CD4-positive, alpha-beta memory T cell (primary cell): Measurements from ENCODE around the gene TTC7B. TPM values are rescaled to one million over a fixed set of nuclear protein-coding genes. Genes with fewer than 3 reads are reported as not detected.

Experiments used
- CTCF ChIA-PET: fragments of 350-600 bp; sonication (Branson Sonifier 250); formaldehyde crosslinking; loops from one replicate; lab custom pipeline; 2021; ENCODE audit warnings: inconsistent platforms; ENCODE audit not compliant: partially characterized antibody; lab: Charles Lee
- POLR2A ChIA-PET: fragments of 350-600 bp; sonication (Branson Sonifier 250); formaldehyde crosslinking; loops from one replicate; lab custom pipeline; 2021; ENCODE audit not compliant: partially characterized antibody; lab: Charles Lee
- DNase-seq, 5 donors: peaks; one replicate each; pipeline versions ENCODE4 v3.0.0 to v3.0.0-alpha.2; 2020 to 2022; ENCODE audit warnings: mixed read lengths in 1 of 5
- H3K27ac ChIP-seq: one replicate; pipeline ENCODE4 v1.7.0; 2013; ENCODE audit warnings: low read depth, low read length
- H3K27me3 ChIP-seq: 2 replicates; pipeline ENCODE4 v1.7.0; 2013; ENCODE audit warnings: mild to moderate bottlenecking, low read length, moderate library complexity; ENCODE audit not compliant: insufficient read depth
- H3K36me3 ChIP-seq: 2 replicates; pipeline ENCODE4 v1.7.0; 2013; ENCODE audit warnings: mild to moderate bottlenecking, low read length, moderate library complexity; ENCODE audit not compliant: insufficient read depth
- H3K4me1 ChIP-seq: 2 replicates; pipeline ENCODE4 v1.7.0; 2013; ENCODE audit warnings: mild to moderate bottlenecking, low read length, moderate library complexity; ENCODE audit not compliant: insufficient read depth
- H3K4me3 ChIP-seq, 2 donors: one replicate each; pipeline ENCODE4 v1.7.0; 2013; ENCODE audit warnings: low read length in 2 of 2, mild to moderate bottlenecking in 1 of 2
- H3K9me3 ChIP-seq, 2 donors: one replicate each; pipeline ENCODE4 v1.7.0; 2013; ENCODE audit warnings: low read length in 2 of 2, control low read depth in 1 of 2; ENCODE audit not compliant: control insufficient read depth in 1 of 2
- H3K27ac Mint-ChIP-seq, 7 donors: one replicate each; pipeline ENCODE4 v1.8.0; 2020 to 2021; ENCODE audit warnings: mixed read lengths in 7 of 7, mild to moderate bottlenecking in 6 of 7, inconsistent platforms in 3 of 7, moderate library complexity in 3 of 7
- H3K27me3 Mint-ChIP-seq, 2 donors: one replicate each; pipeline ENCODE4 v1.8.0; 2020 to 2021; ENCODE audit warnings: mixed read lengths in 2 of 2
- H3K36me3 Mint-ChIP-seq, 2 donors: one replicate each; pipeline ENCODE4 v1.8.0; 2020 to 2021; ENCODE audit warnings: mixed read lengths in 2 of 2, inconsistent platforms in 1 of 2, mild to moderate bottlenecking in 1 of 2
- H3K4me1 Mint-ChIP-seq, 4 donors: one replicate each; pipeline ENCODE4 v1.8.0; 2020 to 2021; ENCODE audit warnings: mixed read lengths in 4 of 4, mild to moderate bottlenecking in 1 of 4
- H3K4me3 Mint-ChIP-seq, 8 donors: one replicate each; pipeline ENCODE4 v1.8.0; 2020 to 2021; ENCODE audit warnings: mixed read lengths in 8 of 8, mild to moderate bottlenecking in 7 of 8, moderate library complexity in 6 of 8, inconsistent platforms in 3 of 8
- H3K9me3 Mint-ChIP-seq, 8 donors: one replicate each; pipeline ENCODE4 v1.8.0; 2020 to 2021; ENCODE audit warnings: mixed read lengths in 8 of 8, mild to moderate bottlenecking in 5 of 8, inconsistent platforms in 3 of 8, moderate library complexity in 1 of 8
- intact Hi-C: fragments of 100-400 bp; cut with micrococcal nuclease; formaldehyde crosslinking; loops from one replicate; pipeline ENCODE4 v1.15.1; 2023
- polyA plus RNA-seq, 2 donors: library from polyadenylated mRNA; unstranded; fragments of 300-500 nt; fragmentation: Illumina TruSeq; gene quantifications; one replicate each; pipeline ENCODE4 v1.2.3, GENCODE V29; 2021
- total RNA-seq, 2 experiments: library from RNA; stranded (reverse); gene quantifications; one replicate each; pipeline ENCODE4 v1.2.3, GENCODE V29; 2021

Gene TTC7B
- total and polyA plus RNA-seq, 4 experiments from 2014 or later, result 0.30 to 1.9 (median 1.5) TPM; not detected in 1

DNA sequence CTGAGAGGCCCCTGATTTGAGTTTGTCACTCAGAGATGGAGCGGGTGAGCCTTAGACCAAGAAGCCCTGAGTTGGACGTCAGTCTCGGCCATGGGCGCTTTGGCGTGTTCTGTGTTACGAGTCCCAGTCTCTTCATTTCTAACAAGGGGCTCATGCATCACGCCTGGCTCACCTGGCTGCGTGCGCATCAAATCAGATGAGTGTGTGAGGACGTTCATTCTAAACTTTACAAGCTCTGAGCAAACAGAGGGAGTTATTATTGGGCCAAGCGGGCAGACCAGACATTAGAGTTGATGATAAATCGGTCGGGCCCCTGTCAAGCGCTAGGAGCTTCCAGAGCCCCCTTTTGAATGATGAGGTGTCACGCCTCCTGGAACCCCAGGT is 302.2 kb downstream of the TTC7B start:
- no peak overlapping the region for H3K4me3 ChIP-seq
- peaks cover 5 to 9% of the 10 kb centered on the region in 2 donors for H3K27me3 Mint-ChIP-seq
- intact Hi-C loops, result no loop called here
- no peak for DNase-seq
- no peaks in the 10 kb centered on the region for H3K36me3 Mint-ChIP-seq
- H3K4me1 Mint-ChIP-seq, result peaks cover 0 to under 1% (median 0%) of the 10 kb centered on the region in 4 donors
- no peak overlapping the region for H3K27ac ChIP-seq
- no peaks in the 10 kb centered on the region for H3K9me3 ChIP-seq
- H3K27me3 ChIP-seq, result no peaks in the 10 kb centered on the region
- no peaks in the 10 kb centered on the region for H3K36me3 ChIP-seq
- H3K4me3 Mint-ChIP-seq, result no peak overlapping the region
- no peaks in the 10 kb centered on the region for H3K9me3 Mint-ChIP-seq
- POLR2A ChIA-PET, result no interaction called here
- H3K27ac Mint-ChIP-seq, result no peak overlapping the region
- CTCF ChIA-PET, result interaction anchor here (1.0 to 1.5 kb wide), 2 partner anchors 7 to 145 kb away, joined by 4 to 5 read pairs; no protein-coding TSS in a partner anchor
- H3K4me1 ChIP-seq, result no peaks in the 10 kb centered on the region

DNA sequence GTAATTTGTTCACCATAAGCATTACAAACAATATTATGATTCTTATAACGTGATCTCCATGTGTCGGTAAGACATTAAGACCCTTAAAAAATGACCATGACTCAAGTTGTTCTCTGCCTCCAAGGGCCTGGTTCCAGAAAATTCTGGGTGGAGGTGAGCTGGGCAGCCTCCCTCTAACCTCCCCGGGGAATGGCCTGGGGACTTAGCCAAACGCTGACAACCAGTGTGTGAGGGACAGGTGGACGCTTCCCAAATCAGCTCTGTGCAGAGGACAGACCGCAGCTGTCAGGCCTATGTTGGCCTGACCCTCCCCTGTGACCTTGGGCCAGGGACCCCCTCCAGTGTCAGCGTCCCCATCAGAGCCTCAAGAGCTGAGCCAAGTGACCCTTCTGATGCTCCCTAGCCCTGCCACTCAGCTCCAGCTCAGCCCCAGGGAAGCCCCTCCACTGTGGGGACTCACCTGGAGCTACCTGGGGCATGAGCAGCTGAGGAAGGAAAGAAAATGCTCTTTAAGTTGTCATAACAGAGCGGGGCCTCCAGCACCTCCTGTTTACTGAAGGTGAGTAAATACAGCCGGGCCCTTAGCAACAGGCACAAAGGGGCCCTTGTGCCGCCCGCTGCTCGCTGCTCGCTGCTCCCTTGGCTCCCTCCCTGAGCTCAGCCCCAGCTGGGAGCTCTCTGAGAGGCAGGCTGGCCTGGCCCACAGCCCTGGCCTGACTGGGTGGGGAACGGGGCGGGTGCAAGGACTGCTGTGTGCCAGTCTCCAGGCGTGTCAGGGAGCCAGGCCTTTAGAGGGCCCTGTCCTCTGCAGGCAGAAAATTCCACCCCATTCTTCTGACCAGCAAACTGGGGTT is 302.8 kb downstream of the TTC7B start:
- Histone ChIP-seq H3K27ac (no peak overlapping the region), H3K36me3 (no peaks in the 10 kb centered on the region), H3K27me3 (no peaks in the 10 kb centered on the region), H3K4me3 (no peak overlapping the region), H3K9me3 (no peaks in the 10 kb centered on the region), H3K4me1 (no peaks in the 10 kb centered on the region)
- Mint-ChIP-seq H3K4me1 (peaks cover 0 to 4% (median 0%) of the 10 kb centered on the region in 4 donors), H3K9me3 (no peaks in the 10 kb centered on the region), H3K36me3 (no peaks in the 10 kb centered on the region), H3K27me3 (peaks cover 11 to 13% of the 10 kb centered on the region in 2 donors), H3K27ac (no peak overlapping the region), H3K4me3 (no peak overlapping the region)
- CTCF ChIA-PET, result interaction anchor here (1.0 to 1.5 kb wide), 2 partner anchors 8 to 144 kb away, joined by 4 to 5 read pairs; no protein-coding TSS in a partner anchor
- POLR2A ChIA-PET, result no interaction called here
- DNase-seq, result no peak
- intact Hi-C loops, result no loop called here

DNA sequence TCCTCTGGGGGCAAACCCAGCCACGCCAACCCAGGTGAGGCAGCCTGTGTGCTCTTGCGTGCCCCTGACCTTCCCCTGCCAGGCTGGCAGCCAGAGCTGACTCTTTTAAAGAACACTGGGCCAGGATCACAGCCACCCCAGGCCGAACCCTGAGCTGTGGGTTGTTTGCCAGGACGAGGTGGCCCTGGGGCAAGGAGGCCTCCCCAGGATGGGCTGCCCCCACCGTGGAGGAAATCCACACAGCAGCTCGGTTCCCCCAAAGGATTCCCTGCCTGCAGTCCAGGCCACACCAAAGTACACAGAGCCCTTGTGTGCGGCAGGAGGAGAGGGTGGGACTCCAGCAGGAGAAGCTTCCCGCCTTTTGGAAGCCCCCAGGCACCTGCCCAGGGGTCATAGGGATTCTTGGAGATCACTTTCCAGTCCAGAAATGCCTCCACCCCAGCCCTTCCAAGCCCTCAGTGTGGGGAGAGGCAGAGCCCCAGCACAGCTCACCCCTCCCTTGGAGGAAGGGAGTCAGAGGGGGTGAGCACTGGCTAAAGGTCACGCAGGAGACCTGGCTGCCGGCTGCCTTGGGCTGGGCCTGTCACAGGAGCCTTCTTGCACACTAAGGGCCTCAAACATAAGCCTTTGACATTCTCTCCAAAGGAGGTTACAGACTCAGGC is 303.8 kb downstream of the TTC7B start:
- H3K9me3 Mint-ChIP-seq, result no peaks in the 10 kb centered on the region
- H3K27me3 ChIP-seq, result no peaks in the 10 kb centered on the region
- H3K9me3 ChIP-seq, result no peaks in the 10 kb centered on the region

DNA sequence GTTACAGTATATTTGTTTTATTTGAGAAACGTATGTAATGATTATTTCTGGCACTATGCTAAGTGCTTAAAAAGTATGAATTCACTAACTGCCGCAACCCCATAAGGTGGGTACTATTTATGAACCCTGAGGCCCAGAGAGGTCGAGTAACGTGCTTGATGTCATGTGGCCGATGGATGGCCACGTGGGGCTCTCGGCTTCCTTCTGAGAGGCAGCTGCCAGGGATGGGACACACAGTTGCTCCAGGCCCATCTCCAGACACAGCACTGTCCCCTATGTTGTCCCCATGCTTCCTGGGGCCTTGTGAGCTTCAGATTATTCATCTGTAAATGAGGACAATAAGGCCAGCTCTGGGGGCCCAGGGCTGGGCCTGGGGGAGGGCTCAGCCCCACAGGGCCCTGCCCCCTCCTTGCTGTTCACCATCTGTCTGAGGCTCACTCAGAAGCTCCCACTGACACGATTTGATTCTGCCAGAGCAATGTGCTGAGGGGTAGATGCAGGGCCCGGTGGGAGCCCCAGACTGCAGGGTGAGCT is 304.4 kb downstream of the TTC7B start:
- CTCF ChIA-PET, result interaction anchor here (0.8 kb wide), 1 partner anchor 112 kb away, joined by 3 read pairs; no protein-coding TSS in a partner anchor
- Mint-ChIP-seq H3K9me3 (no peaks in the 10 kb centered on the region), H3K36me3 (no peaks in the 10 kb centered on the region), H3K4me1 (peaks cover 0 to 4% (median 0%) of the 10 kb centered on the region in 4 donors), H3K27me3 (peaks cover 11 to 13% of the 10 kb centered on the region in 2 donors), H3K4me3 (no peak overlapping the region), H3K27ac (no peak overlapping the region)
- intact Hi-C loops, result no loop called here
- no peak for DNase-seq
- POLR2A ChIA-PET, result no interaction called here
- Histone ChIP-seq H3K27ac (no peak overlapping the region), H3K4me3 (no peak overlapping the region), H3K4me1 (no peaks in the 10 kb centered on the region), H3K27me3 (no peaks in the 10 kb centered on the region), H3K9me3 (no peaks in the 10 kb centered on the region), H3K36me3 (no peaks in the 10 kb centered on the region)

More for the DNA sequence above, 303.8 kb downstream of the TTC7B start:
- Mint-ChIP-seq H3K4me1 (peaks cover 0 to 4% (median 0%) of the 10 kb centered on the region in 4 donors), H3K27me3 (peaks cover 11 to 13% of the 10 kb centered on the region in 2 donors), H3K36me3 (no peaks in the 10 kb centered on the region), H3K4me3 (no peak overlapping the region), H3K27ac (no peak overlapping the region)
- CTCF ChIA-PET, result interaction anchor here (0.8 to 1.5 kb wide), 2 partner anchors 9 to 112 kb away, joined by 3 to 4 read pairs; no protein-coding TSS in a partner anchor
- Histone ChIP-seq H3K36me3 (no peaks in the 10 kb centered on the region), H3K27ac (no peak overlapping the region), H3K4me3 (no peak overlapping the region), H3K4me1 (no peaks in the 10 kb centered on the region)
- POLR2A ChIA-PET, result no interaction called here
- intact Hi-C loops, result no loop called here
- no peak for DNase-seq

DNA sequence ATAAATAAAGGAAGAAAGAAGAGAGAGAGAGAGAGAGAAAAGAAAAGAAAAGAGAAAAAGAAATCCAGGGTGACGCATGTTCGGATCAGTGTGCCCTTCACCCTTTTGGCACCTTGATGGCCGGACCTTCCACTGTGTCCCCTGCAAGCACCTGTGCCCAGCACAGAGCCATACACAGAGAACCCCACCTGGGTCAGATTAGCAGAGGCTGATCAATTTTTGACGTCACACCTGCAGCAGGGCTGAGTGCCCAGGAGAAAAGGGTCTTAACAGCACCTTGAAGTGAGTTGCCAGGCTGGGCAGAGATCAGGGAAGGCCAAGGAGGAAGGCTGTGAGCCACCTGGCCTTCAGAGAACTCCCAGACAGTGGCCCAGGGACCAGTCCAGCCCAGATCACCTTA is 305.0 kb downstream of the TTC7B start:
- ChIA-PET POLR2A (no interaction called here), CTCF (no interaction called here)
- Mint-ChIP-seq H3K4me3 (no peak overlapping the region), H3K9me3 (no peaks in the 10 kb centered on the region), H3K4me1 (peaks cover 0 to 4% (median 0%) of the 10 kb centered on the region in 4 donors), H3K27ac (no peak overlapping the region), H3K27me3 (peaks cover 11 to 13% of the 10 kb centered on the region in 2 donors), H3K36me3 (no peaks in the 10 kb centered on the region)
- Histone ChIP-seq H3K27ac (no peak overlapping the region), H3K36me3 (no peaks in the 10 kb centered on the region), H3K4me1 (no peaks in the 10 kb centered on the region), H3K27me3 (no peaks in the 10 kb centered on the region), H3K4me3 (no peak overlapping the region), H3K9me3 (no peaks in the 10 kb centered on the region)
- no peak for DNase-seq
- intact Hi-C loops, result no loop called here

DNA sequence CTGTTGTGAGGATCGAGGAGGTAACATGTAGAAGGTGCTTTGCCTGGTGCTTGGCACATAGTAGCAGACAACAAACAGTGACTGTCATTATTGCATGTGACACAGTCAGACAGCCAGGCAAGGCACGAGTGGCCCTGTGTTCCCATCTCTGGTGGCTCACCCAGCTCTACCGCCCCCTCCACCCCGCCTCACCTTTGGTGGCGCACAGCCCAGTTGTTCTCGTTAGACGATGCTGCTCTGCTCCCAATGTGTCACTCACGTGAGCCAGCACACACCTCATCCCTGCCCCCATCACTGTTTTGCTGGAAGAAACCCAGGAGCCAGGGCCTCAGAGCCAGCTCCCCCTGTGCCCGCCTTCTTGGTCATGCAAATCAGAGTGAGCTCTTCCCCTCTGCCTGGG is 306.1 kb downstream of the TTC7B start:
- Mint-ChIP-seq H3K36me3 (no peaks in the 10 kb centered on the region), H3K27me3 (peaks cover 12 to 14% of the 10 kb centered on the region in 2 donors), H3K4me1 (peaks cover 0 to 4% (median 0%) of the 10 kb centered on the region in 4 donors), H3K27ac (no peak overlapping the region), H3K4me3 (no peak overlapping the region), H3K9me3 (no peaks in the 10 kb centered on the region)
- H3K4me1 ChIP-seq, result no peaks in the 10 kb centered on the region
- DNase-seq, result no peak
- no peak overlapping the region for H3K4me3 ChIP-seq
- H3K27me3 ChIP-seq, result no peaks in the 10 kb centered on the region
- no peaks in the 10 kb centered on the region for H3K36me3 ChIP-seq
- ChIA-PET CTCF (no interaction called here), POLR2A (no interaction called here)
- intact Hi-C loops, result no loop called here
- no peak overlapping the region for H3K27ac ChIP-seq
- no peaks in the 10 kb centered on the region for H3K9me3 ChIP-seq

DNA sequence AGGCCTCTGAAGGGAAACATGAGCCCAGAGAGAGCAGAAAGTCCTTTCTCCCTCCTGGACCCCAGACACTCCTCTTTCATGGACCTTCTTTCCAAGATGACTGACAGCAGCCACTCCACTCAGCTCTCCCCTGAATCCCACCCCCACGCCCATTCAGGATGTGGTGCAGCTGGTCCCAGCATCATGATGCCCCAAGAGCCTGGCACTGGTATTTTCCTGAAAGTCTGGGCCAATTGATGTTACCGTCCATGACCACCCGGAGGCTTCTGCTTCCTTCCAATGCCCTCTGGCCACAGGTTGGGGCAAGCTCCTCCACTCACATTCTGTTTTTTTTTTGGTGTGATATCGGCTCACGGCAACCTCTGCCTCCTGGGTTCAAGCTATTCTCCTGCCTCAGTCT is 306.8 kb downstream of the TTC7B start:
- H3K36me3 Mint-ChIP-seq, result no peaks in the 10 kb centered on the region

More for the DNA sequence above, 306.8 kb downstream of the TTC7B start:
- POLR2A ChIA-PET, result no interaction called here
- no peak overlapping the region for H3K27ac Mint-ChIP-seq
- Histone ChIP-seq H3K27ac (no peak overlapping the region), H3K36me3 (no peaks in the 10 kb centered on the region), H3K4me3 (no peak overlapping the region), H3K9me3 (no peaks in the 10 kb centered on the region), H3K4me1 (no peaks in the 10 kb centered on the region), H3K27me3 (no peaks in the 10 kb centered on the region)
- intact Hi-C loops, result no loop called here
- H3K4me1 Mint-ChIP-seq, result peaks cover 0 to 4% (median 0%) of the 10 kb centered on the region in 4 donors
- no peak overlapping the region for H3K4me3 Mint-ChIP-seq
- CTCF ChIA-PET, result no interaction called here
- DNase-seq, result no peak
- no peaks in the 10 kb centered on the region for H3K9me3 Mint-ChIP-seq
- H3K27me3 Mint-ChIP-seq, result peaks cover 12 to 14% of the 10 kb centered on the region in 2 donors
